Measurements from ENCODE around the gene SLC6A18.
"Not testable (repeated sequence)": the region's sequence is repeated elsewhere in the genome, so short reads cannot be mapped to it uniquely, and the experiment has no call there.

The SLC6A18 gene

DNA sequence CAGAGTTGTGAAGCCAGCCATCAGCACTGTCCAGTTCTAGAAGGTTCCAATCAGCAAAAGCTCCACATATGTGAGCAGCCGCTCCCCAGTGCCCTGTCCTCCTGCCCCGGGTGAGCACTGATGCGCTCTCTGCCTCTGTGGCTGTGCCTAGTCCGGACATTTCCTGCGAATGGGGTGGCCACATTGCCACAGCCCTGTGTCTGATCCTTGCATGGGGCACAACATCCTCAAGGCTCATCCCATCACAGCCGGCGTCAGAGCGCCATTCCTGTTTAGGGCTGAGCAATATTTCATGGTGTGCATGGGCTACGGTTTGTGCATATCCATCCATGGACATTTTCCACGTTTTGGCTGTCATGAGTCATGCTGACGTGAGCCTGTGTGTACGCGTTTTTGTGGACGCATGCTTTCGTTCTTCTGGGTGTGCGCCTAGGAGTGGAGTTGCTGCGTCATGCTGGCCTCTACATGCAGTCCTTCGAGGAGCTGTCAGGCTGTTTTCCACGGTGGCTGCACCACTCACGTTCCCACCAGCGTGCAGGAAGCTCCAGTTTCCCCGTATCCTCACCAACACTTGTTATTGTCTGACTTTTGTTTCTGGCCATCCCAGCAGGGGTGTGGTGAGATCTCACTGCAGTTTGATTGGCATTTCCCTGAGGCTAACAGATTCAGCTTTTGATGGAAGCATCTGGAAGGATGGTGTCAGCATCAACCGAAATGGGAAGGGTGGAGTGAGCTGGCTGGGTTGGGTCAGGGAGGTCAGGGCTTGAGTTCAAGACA is 9.7 kb upstream of the SLC6A18 start:
- no peak for DNase-seq (ENCODE audit: low read depth in 2 of 2)

DNA sequence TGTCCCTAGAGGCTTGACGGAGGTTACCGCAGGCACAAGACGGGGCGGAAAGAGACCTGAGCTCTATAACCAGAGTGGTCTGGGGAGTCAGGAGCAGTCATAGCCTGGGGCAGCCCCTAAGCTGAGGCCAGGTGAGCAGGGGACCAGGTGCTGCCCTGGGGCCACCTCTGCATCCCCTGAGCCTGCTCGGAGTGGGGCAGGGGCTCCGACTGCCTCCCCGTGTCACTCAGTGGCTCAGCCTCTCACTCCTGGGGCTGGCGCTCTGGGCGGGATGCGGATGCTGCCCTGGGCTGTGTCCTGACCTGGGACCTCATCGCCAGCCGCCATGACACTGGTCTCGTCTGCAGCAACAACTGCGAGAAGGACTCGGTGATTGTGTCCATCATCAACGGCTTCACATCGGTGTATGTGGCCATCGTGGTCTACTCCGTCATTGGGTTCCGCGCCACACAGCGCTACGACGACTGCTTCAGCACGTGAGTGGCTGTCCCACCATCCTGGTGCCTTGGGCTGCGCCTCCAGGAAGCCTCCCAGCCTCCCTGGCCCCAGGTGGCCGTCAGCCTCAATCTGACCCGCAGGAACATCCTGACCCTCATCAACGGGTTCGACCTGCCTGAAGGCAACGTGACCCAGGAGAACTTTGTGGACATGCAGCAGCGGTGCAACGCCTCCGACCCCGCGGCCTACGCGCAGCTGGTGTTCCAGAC is 8.8 kb upstream of the SLC6A18 start:
- DNase-seq (ENCODE audit: low read depth in 2 of 2) = no peak

- no peak for DNase-seq (ENCODE audit: low read depth in 2 of 2)
These were observed 8.3 kb upstream of the SLC6A18 start for GRCh38 chr5:1216918-1217295.

GRCh38 chr5:1217596-1218206 is 7.5 kb upstream of the SLC6A18 start:
- DNase-seq (ENCODE audit: low read depth in 2 of 2) = no peak

- DNase-seq (ENCODE audit: low read depth in 2 of 2) = no peak
These were observed 6.7 kb upstream of the SLC6A18 start for GRCh38 chr5:1218351-1219080.

DNA sequence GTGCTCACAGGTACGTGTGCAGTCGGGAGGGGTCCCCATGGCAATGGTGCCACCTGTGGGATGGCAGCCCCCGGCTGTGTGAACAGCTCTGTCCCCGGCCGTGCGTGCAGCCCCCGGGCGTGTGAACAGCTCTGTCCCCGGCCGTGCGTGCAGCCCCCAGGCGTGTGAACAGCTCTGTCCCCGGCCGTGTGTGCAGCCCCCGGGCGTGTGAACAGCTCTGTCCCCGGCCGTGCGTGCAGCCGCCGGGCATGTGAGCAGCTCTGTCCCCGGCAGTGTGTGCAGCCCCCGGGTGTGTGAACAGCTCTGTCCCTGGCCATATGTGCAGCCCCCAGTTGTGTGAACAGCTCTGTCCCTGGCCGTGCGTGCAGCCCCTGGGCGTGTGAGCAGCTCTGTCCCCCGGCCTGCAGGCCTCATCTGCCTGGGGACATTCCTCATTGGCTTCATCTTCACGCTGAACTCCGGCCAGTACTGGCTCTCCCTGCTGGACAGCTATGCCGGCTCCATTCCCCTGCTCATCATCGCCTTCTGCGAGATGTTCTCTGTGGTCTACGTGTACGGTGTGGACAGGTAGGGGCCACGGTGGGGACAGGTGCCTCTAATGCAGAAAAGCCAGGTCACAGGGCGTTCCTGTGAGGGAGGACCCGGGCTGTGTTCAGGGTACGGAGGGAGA is 5.9 kb upstream of the SLC6A18 start:
- DNase-seq (ENCODE audit: low read depth in 2 of 2) = no peak

DNA sequence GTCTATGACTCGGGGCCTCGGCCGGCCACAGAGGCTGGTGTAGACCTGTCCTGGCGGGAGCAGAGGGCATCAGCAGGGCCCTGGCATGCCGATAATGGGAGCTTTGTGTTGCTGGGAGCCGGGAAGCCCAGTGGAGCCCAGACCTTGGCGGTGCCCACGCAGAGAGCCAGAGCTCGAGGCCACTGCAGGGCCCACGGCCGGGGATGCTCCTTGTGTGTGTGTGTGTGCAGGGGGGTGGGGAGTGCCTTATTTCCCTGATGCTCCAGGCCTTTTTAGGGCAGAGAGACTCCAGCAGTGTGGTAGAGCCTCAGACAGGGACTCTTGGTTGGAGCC is 5.4 kb upstream of the SLC6A18 start:
- no peak for DNase-seq (ENCODE audit: low read depth in 2 of 2)

- no peak for DNase-seq (ENCODE audit: low read depth in 2 of 2)
These were observed 4.8 kb upstream of the SLC6A18 start for GRCh38 chr5:1220351-1220750.

DNA sequence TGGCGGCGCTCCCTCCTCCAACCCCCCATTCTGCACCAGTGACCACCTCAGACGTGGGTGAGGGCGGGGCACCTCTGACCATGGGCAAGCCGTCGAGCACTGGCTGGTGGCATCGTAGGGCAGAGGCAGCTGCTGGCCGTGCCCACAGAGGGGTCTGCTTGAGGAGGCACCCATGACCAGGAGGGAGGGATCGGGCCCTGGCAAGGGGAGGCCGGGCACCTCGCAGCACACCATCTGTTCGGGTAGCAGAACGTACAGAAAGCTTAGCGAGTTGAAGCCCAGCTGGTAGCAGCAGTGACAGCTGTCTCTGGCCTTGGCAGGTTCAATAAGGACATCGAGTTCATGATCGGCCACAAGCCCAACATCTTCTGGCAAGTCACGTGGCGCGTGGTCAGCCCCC is 4.3 kb upstream of the SLC6A18 start:
- DNase-seq (ENCODE audit: low read depth in 2 of 2) = no peak

GRCh38 chr5:1221721-1222120 is 3.5 kb upstream of the SLC6A18 start:
- no peak for DNase-seq (ENCODE audit: low read depth in 2 of 2)

- no peak for DNase-seq (ENCODE audit: low read depth in 2 of 2)
These were observed 3.0 kb upstream of the SLC6A18 start for GRCh38 chr5:1222147-1222546.

GRCh38 chr5:1222621-1223277 is 2.4 kb upstream of the SLC6A18 start:
- no peak for DNase-seq (ENCODE audit: low read depth in 2 of 2)

DNA sequence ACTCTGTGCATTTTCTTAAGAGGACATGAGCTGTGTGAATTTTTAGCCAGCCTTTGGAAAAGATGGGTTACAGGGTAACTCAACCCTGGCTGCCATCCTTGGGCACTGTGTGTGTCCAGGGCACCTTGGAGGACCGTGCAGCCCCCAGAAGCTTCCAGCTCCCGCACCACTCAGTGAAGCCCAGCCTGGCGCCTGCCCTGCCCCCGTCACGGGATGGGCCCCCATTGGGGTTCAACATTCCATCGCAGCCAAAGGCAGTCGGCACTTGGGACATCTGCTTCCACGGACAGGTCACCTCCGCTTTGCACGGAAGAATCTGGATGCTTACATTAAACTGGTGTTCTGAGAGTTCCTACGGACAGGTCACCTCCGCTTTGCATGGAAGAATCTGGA is 1.9 kb upstream of the SLC6A18 start:
- no peak for DNase-seq (ENCODE audit: low read depth in 2 of 2)

DNA sequence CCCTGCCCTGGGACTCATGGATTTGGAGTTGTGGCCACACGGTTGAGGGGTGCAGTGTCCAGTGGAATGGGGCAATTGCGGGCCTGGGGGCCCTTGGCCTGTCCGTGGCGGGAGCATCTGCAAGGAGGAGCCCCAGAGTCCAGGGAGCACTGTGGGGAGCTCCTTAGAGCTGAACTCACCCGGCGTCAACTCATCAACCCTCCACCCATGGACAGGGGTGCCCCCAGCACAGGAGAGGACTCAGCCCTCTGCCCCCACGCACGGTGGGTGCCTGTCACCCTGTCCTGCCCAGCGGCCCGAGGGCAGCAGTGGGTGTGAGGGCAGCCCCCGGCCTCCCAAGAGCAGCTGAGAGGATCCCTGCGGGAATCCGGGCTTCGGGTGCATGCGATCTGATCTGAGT is 550 bp upstream of the SLC6A18 start:
- DNase-seq (ENCODE audit: low read depth in 2 of 2) = no peak

GRCh38 chr5:1226231-1226630 is 1.1 kb downstream of the SLC6A18 start:
- DNase-seq (ENCODE audit: low read depth in 2 of 2) = no peak

- DNase-seq (ENCODE audit: low read depth in 2 of 2) = no peak
These were observed 1.8 kb downstream of the SLC6A18 start for GRCh38 chr5:1226839-1227581.

DNA sequence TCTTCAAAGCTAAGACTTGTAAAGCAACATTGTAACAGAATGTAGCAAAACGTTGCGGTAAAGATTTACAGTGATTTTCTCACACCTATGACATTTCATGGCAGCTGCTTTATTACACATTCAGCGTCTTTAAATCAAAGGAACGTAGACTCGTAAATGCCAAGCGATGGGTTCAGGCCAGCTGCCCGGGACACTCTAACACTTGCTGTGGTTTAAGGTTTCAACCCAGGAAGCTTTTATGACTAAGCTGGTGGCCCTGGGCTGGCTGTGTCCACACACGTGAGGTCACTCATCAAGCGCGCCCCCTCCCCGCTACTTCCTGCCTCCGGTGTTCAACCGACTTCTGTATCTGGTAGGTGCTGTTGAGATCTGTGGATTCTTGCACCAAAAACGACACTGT is 2.5 kb downstream of the SLC6A18 start:
- DNase-seq (ENCODE audit: low read depth in 2 of 2) = no peak

- DNase-seq (ENCODE audit: low read depth in 2 of 2) = no peak
These were observed 2.9 kb downstream of the SLC6A18 start for GRCh38 chr5:1228120-1228519.

GRCh38 chr5:1229023-1229422 is 3.8 kb downstream of the SLC6A18 start:
- not testable (repeated sequence) for DNase-seq (ENCODE audit: low read depth in 2 of 2)

- no peak for DNase-seq (ENCODE audit: low read depth in 2 of 2)
These were observed 4.6 kb downstream of the SLC6A18 start for GRCh38 chr5:1229822-1230221.

- no peak for DNase-seq (ENCODE audit: low read depth in 2 of 2)
These were observed 5.4 kb downstream of the SLC6A18 start for GRCh38 chr5:1230551-1230950.

Data from activated CD8-positive, alpha-beta memory T cell treated with anti-CD3 and anti-CD28 coated beads for 4 hours (primary cell).